WTC11 (cell line): ENCODE measurements around the gene DDOST. TPM values are rescaled to one million over a fixed set of nuclear protein-coding genes. Genes with fewer than 3 reads are reported as not detected.

Source experiments
- ATAC-seq: fragments of 200-7000 bp; cut with Tn5 transposase; 2 replicates; pipeline ENCODE4 v1.10.0; 2021; ENCODE audit warnings: mild to moderate bottlenecking, moderate library complexity
- CTCF ChIA-PET: fragments of 300-600 bp; sonication (Branson Sonifier 250); formaldehyde crosslinking; loops from one replicate; lab custom pipeline; 2021; ENCODE audit warnings: antibody characterized with exemption; lab: Charles Lee
- POLR2A ChIA-PET: fragments of 350-600 bp; sonication (Branson Sonifier 250); formaldehyde crosslinking; loops from one replicate; lab custom pipeline; 2021; ENCODE audit warnings: antibody characterized with exemption; lab: Charles Lee
- DNase-seq: peaks from one replicate; pipeline ENCODE4 v3.0.0; 2021; ENCODE audit warnings: low spot score
- H3K27ac Mint-ChIP-seq: 2 replicates; pipeline ENCODE4 v1.8.0; 2021; ENCODE audit warnings: mixed read lengths
- H3K27me3 Mint-ChIP-seq: 2 replicates; pipeline ENCODE4 v1.8.0; 2021; ENCODE audit warnings: low read depth, mild to moderate bottlenecking, moderate library complexity, mixed read lengths
- H3K36me3 Mint-ChIP-seq: 2 replicates; pipeline ENCODE4 v1.8.0; 2021; ENCODE audit warnings: mixed read lengths
- H3K4me1 Mint-ChIP-seq: 2 replicates; pipeline ENCODE4 v1.8.0; 2022; ENCODE audit warnings: mixed read lengths
- H3K4me3 Mint-ChIP-seq: 2 replicates; pipeline ENCODE4 v1.8.0; 2021; ENCODE audit warnings: mild to moderate bottlenecking, moderate library complexity, mixed read lengths
- H3K9me3 Mint-ChIP-seq: 2 replicates; pipeline ENCODE4 v1.8.0; 2021; ENCODE audit warnings: mixed read lengths
- CBFB ChIP-seq: sonication (generic); formaldehyde crosslinking; IDR thresholded peaks from 2 replicates; pipeline ENCODE4 v1.8.1; 2022; ENCODE audit warnings: mild to moderate bottlenecking, low read depth, missing genetic modification reagents
- CREM ChIP-seq: sonication (generic); formaldehyde crosslinking; IDR thresholded peaks from 2 replicates; pipeline ENCODE4 v1.8.1; 2022; ENCODE audit warnings: mild to moderate bottlenecking, missing genetic modification reagents, moderate library complexity
- GRHL2 ChIP-seq: fragments of 250-450 bp; sonication (Bioruptor Pico); IDR thresholded peaks from 2 replicates; pipeline ENCODE4 v1.8.0; 2022; ENCODE audit warnings: mild to moderate bottlenecking, moderate library complexity; ENCODE audit not compliant: insufficient replicate concordance, severe bottlenecking
- KAT7 ChIP-seq: sonication (generic); formaldehyde crosslinking; IDR thresholded peaks from 2 replicates; pipeline ENCODE4 v1.8.1; 2023; ENCODE audit warnings: missing genetic modification reagents, mild to moderate bottlenecking, borderline replicate concordance
- NR3C1 ChIP-seq: sonication (generic); formaldehyde crosslinking; conservative IDR thresholded peaks from 2 replicates; pipeline ENCODE4 v1.8.1; 2023; ENCODE audit warnings: low read depth, mild to moderate bottlenecking, missing genetic modification reagents
- OVOL2 ChIP-seq: fragments of 250-450 bp; sonication (Bioruptor Pico); IDR thresholded peaks from 2 replicates; pipeline ENCODE4 v1.9.0; 2021; ENCODE audit warnings: mild to moderate bottlenecking, borderline replicate concordance
- SMAD3 ChIP-seq: sonication (generic); formaldehyde crosslinking; IDR thresholded peaks from 2 replicates; pipeline ENCODE4 v1.8.0; 2022; ENCODE audit warnings: missing genetic modification reagents, mild to moderate bottlenecking, borderline replicate concordance
- SOX15 ChIP-seq: fragments of 250-450 bp; sonication (Bioruptor Pico); IDR thresholded peaks from 2 replicates; pipeline ENCODE4 v1.9.0; 2021; ENCODE audit warnings: mild to moderate bottlenecking
- ZNF121 ChIP-seq: sonication (generic); formaldehyde crosslinking; IDR thresholded peaks from 2 replicates; pipeline ENCODE4 v1.8.0; 2023; ENCODE audit warnings: missing genetic modification reagents
- ZNF138 ChIP-seq: sonication (generic); formaldehyde crosslinking; conservative IDR thresholded peaks from 2 replicates; pipeline ENCODE4 v1.8.1; 2022; ENCODE audit warnings: mild to moderate bottlenecking, moderate library complexity, missing genetic modification reagents
- ZNF263 ChIP-seq: sonication (generic); formaldehyde crosslinking; IDR thresholded peaks from 2 replicates; pipeline ENCODE4 v1.8.1; 2022; ENCODE audit warnings: low read depth, mild to moderate bottlenecking, moderate library complexity, missing genetic modification reagents
- ZNF396 ChIP-seq: fragments of 250-450 bp; sonication (Bioruptor Pico); IDR thresholded peaks from 2 replicates; pipeline ENCODE4 v1.8.0; 2021; ENCODE audit warnings: mild to moderate bottlenecking, moderate library complexity, borderline replicate concordance
- ZNF671 ChIP-seq: fragments of 250-450 bp; sonication (Bioruptor Pico); IDR thresholded peaks from 2 replicates; pipeline ENCODE4 v1.8.0; 2021; ENCODE audit warnings: mild to moderate bottlenecking
- total RNA-seq: library from RNA; stranded (reverse); gene quantifications from 3 replicates; pipeline ENCODE4 v1.2.3, GENCODE V29; 2021
- TF ChIP-seq, protein P1 (sequence below): sonication (generic); formaldehyde crosslinking; IDR thresholded peaks from 2 replicates; pipeline ENCODE4 v1.8.0; 2022; ENCODE audit warnings: mild to moderate bottlenecking, missing genetic modification reagents
- TF ChIP-seq, protein P2 (sequence below): sonication (generic); formaldehyde crosslinking; IDR thresholded peaks from 2 replicates; pipeline ENCODE4 v1.8.1; 2022; ENCODE audit warnings: missing genetic modification reagents, borderline replicate concordance
- TF ChIP-seq, protein P3 (sequence below): sonication (generic); formaldehyde crosslinking; conservative IDR thresholded peaks from 2 replicates; pipeline ENCODE4 v1.8.1; 2022; ENCODE audit warnings: mild to moderate bottlenecking, missing genetic modification reagents
- TF ChIP-seq, protein P4 (sequence below): fragments of 250-450 bp; sonication (Bioruptor Pico); IDR thresholded peaks from 2 replicates; pipeline ENCODE4 v2.1.2; 2022; ENCODE audit warnings: mild to moderate bottlenecking, moderate library complexity
- TF ChIP-seq, protein P5 (sequence below): sonication (generic); formaldehyde crosslinking; IDR thresholded peaks from 2 replicates; pipeline ENCODE4 v1.8.1; 2023; ENCODE audit warnings: mild to moderate bottlenecking, missing genetic modification reagents
- TF ChIP-seq, protein P6 (sequence below): sonication (generic); formaldehyde crosslinking; IDR thresholded peaks from 2 replicates; pipeline ENCODE4 v1.8.0; 2023; ENCODE audit warnings: missing genetic modification reagents

Gene DDOST
- total RNA-seq, 1 experiment from 2014 or later = 300 TPM

DNA sequence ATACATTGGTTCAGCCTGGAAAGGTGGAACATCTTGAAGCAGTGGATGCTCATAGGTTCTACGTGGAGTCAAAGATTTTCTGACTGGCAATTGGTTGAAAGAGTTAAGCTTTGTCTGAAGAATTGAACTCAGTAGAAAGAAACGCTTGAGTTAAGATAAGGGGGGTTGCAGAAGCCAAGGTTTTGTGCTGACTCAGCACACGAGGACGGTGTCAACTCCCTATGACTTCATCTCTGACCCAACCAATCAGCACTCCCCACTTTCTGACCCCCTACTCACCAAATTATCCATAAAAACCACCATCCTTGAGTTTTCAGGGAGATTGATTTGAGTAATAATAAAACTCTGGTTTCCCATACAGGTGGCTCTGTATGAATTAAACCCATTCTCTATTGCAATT, 30.4 kb downstream of the DDOST start:
- H3K4me3 Mint-ChIP-seq = no peak overlapping the region
- peaks cover 34% of the 10 kb centered on the region for H3K4me1 Mint-ChIP-seq
- H3K36me3 Mint-ChIP-seq = peaks cover 32% of the 10 kb centered on the region
- TF ChIP-seq OVOL2 (CRISPR knock-in tag) = no peak
- TF ChIP-seq KAT7 (CRISPR knock-in tag) = no peak
- no peak for DNase-seq
- peaks cover 15% of the 10 kb centered on the region for H3K27me3 Mint-ChIP-seq
- no peak overlapping the region for H3K27ac Mint-ChIP-seq
- CTCF ChIA-PET = interaction anchor here (1.8 kb wide), 1 partner anchor 55 kb away, joined by 6 read pairs; no protein-coding TSS in a partner anchor
- peaks cover 33% of the 10 kb centered on the region for H3K9me3 Mint-ChIP-seq
- POLR2A ChIA-PET = interaction anchor here (0.6 kb wide), 1 partner anchor 793 kb away, joined by 3 read pairs; no protein-coding TSS in a partner anchor
- ATAC-seq = no peak

DNA sequence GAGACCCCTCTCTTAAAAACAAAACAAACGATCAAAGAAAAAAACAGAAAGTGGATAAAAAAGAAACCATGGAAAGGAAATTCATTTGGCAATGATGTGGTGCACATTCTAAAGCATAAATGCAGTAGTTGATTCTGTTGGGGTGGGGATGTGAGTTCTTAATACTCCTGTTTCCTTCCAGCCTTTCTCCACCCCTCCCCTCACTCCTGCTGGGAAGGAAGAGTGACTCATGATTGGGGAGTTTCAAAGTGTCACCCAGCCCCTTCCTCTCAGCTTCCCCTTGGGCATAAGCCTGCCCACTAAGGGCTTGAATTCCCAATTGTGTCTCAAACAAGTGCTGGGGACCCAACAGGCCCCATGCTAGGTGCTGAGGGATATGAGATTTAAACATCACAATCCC, 34.6 kb downstream of the DDOST start:
- peak overlapping the region; percentile 83 for H3K27ac Mint-ChIP-seq
- ChIA-PET POLR2A (no interaction called here), CTCF (interaction anchor here (1.3 to 2.9 kb wide), 2 partner anchors 51 to 196 kb away, joined by 3 to 13 read pairs; no protein-coding TSS in a partner anchor)
- peaks cover 35% of the 10 kb centered on the region for H3K36me3 Mint-ChIP-seq
- H3K9me3 Mint-ChIP-seq = peaks cover 38% of the 10 kb centered on the region
- H3K4me3 Mint-ChIP-seq = no peak overlapping the region
- DNase-seq = no peak
- TF ChIP-seq GRHL2 (no peak), ZNF671 (no peak), SOX15 (CRISPR knock-in tag) (no peak), SMAD3 (CRISPR knock-in tag) (no peak), ZNF121 (CRISPR knock-in tag) (no peak), ZNF263 (CRISPR knock-in tag) (no peak), CBFB (CRISPR knock-in tag) (no peak), CREM (no peak), ZNF396 (CRISPR knock-in tag) (no peak), ZNF138 (CRISPR knock-in tag) (no peak)
- TF ChIP-seq, protein P1, sequence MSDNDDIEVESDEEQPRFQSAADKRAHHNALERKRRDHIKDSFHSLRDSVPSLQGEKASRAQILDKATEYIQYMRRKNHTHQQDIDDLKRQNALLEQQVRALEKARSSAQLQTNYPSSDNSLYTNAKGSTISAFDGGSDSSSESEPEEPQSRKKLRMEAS (CRISPR knock-in tag) = no peak
- TF ChIP-seq, protein P2, sequence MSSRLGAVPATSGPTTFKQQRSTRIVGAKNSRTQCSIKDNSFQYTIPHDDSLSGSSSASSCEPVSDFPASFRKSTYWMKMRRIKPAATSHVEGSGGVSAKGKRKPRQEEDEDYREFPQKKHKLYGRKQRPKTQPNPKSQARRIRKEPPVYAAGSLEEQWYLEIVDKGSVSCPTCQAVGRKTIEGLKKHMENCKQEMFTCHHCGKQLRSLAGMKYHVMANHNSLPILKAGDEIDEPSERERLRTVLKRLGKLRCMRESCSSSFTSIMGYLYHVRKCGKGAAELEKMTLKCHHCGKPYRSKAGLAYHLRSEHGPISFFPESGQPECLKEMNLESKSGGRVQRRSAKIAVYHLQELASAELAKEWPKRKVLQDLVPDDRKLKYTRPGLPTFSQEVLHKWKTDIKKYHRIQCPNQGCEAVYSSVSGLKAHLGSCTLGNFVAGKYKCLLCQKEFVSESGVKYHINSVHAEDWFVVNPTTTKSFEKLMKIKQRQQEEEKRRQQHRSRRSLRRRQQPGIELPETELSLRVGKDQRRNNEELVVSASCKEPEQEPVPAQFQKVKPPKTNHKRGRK (CRISPR knock-in tag) = no peak
- TF ChIP-seq, protein P3, sequence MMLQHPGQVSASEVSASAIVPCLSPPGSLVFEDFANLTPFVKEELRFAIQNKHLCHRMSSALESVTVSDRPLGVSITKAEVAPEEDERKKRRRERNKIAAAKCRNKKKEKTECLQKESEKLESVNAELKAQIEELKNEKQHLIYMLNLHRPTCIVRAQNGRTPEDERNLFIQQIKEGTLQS (CRISPR knock-in tag) = no peak
- TF ChIP-seq, protein P4, sequence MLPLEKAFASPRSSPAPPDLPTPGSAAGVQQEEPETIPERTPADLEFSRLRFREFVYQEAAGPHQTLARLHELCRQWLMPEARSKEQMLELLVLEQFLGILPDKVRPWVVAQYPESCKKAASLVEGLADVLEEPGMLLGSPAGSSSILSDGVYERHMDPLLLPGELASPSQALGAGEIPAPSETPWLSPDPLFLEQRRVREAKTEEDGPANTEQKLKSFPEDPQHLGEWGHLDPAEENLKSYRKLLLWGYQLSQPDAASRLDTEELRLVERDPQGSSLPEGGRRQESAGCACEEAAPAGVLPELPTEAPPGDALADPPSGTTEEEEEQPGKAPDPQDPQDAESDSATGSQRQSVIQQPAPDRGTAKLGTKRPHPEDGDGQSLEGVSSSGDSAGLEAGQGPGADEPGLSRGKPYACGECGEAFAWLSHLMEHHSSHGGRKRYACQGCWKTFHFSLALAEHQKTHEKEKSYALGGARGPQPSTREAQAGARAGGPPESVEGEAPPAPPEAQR (CRISPR knock-in tag) = no peak
- TF ChIP-seq, protein P5, sequence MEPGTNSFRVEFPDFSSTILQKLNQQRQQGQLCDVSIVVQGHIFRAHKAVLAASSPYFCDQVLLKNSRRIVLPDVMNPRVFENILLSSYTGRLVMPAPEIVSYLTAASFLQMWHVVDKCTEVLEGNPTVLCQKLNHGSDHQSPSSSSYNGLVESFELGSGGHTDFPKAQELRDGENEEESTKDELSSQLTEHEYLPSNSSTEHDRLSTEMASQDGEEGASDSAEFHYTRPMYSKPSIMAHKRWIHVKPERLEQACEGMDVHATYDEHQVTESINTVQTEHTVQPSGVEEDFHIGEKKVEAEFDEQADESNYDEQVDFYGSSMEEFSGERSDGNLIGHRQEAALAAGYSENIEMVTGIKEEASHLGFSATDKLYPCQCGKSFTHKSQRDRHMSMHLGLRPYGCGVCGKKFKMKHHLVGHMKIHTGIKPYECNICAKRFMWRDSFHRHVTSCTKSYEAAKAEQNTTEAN (CRISPR knock-in tag) = no peak
- TF ChIP-seq, protein P6, sequence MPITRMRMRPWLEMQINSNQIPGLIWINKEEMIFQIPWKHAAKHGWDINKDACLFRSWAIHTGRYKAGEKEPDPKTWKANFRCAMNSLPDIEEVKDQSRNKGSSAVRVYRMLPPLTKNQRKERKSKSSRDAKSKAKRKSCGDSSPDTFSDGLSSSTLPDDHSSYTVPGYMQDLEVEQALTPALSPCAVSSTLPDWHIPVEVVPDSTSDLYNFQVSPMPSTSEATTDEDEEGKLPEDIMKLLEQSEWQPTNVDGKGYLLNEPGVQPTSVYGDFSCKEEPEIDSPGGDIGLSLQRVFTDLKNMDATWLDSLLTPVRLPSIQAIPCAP (CRISPR knock-in tag) = no peak
- no peak for ATAC-seq
- peaks cover 9% of the 10 kb centered on the region for H3K27me3 Mint-ChIP-seq
- H3K4me1 Mint-ChIP-seq = peaks cover 41% of the 10 kb centered on the region

DNA sequence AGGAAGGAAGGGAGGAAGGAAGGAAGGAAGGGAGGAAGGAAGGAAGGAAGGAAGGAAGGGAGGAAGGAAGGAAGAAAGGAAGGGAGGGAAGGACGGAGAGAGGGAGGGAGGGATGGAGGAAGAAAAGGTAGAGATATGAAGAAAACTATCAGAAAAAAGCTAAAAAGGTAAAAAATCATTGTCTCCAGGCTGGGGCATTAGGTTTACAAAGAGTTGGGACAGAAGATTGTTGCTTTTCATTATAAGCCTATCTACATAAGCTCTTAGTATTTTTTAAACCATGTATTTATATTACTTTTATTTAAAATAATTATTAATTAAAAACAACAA, 35.1 kb downstream of the DDOST start:
- H3K36me3 Mint-ChIP-seq = peaks cover 35% of the 10 kb centered on the region
- peaks cover 7% of the 10 kb centered on the region for H3K27me3 Mint-ChIP-seq
- ATAC-seq (no peak), DNase-seq (no peak)
- H3K27ac Mint-ChIP-seq = no peak overlapping the region; the same call in 1 of the 2 replicates
- H3K9me3 Mint-ChIP-seq = peaks cover 38% of the 10 kb centered on the region
- ChIA-PET POLR2A (no interaction called here), CTCF (interaction anchor here (0.6 to 2.9 kb wide), 7 partner anchors 8 to 195 kb away, joined by 3 to 14 read pairs (median 3); partner anchors contain the start of gene CDA)
- no peak for TF ChIP-seq NR3C1
- TF ChIP-seq, protein P2 (CRISPR knock-in tag) = 0 out of 2 replicates have a peak, but pooled peaks have one; percentile 52
- no peak overlapping the region for H3K4me3 Mint-ChIP-seq
- peaks cover 41% of the 10 kb centered on the region for H3K4me1 Mint-ChIP-seq
